Measurements from ENCODE around the gene RNASET2. TPM values are rescaled to one million over a fixed set of nuclear protein-coding genes. Genes with fewer than 3 reads are reported as not detected.

The RNASET2 gene
- total and polyA plus RNA-seq, 10 of the 15 experiments (the other 5 are each of a cell fraction or from before 2014, with no cell fraction given): 5.5 to 225 (median 50.2) TPM

DNA sequence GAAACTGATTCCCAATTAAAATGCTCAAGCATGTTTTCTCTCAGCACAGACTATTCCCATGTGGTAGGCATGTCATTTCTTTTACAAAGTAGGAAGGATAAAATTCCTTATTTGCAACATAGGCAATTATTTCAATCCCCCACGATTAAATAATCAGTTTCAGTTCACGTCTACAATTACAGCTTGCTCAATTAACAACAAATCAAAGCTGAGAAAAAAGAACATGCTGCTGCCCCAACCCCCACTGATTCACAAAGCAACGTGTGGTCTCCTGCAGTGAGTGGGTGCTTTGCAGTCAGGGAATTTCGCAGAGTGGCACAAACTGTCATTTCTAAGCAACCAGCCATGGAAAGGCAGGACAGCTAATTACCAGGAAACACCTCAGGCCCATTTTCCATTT, 17.0 kb downstream of the RNASET2 start:
- H3K4me3 ChIP-seq: no peak overlapping the region
- ChIA-PET RAD21 (ENCODE audit: unreplicated experiment) (no interaction called here), POLR2A (no interaction called here), SMC1A (ENCODE audit: uncharacterized antibody, unreplicated experiment) (interaction anchor here (0.7 to 1.0 kb wide), 2 partner anchors 11 to 14 kb away, joined by 3 read pairs; no protein-coding TSS in a partner anchor), CTCF (no interaction called here)
- DNase-seq (ENCODE audit: low read depth, low spot score): no peak
- no peaks in the 10 kb centered on the region for H3K79me2 ChIP-seq (ENCODE audit: control insufficient read depth, insufficient read depth, low read length)
- WGBS (ENCODE audit: insufficient coverage, insufficient replicate concordance, low lambda C conversion rate, missing lambda C conversion rate): 66% methylated on average over 4 of the region's 4 CpGs
- intact Hi-C loops (cut with micrococcal nuclease; ENCODE audit: unreplicated experiment) (no loop called here), in situ Hi-C loops (cut with MboI) (no loop called here)
- TF ChIP-seq, protein P1, sequence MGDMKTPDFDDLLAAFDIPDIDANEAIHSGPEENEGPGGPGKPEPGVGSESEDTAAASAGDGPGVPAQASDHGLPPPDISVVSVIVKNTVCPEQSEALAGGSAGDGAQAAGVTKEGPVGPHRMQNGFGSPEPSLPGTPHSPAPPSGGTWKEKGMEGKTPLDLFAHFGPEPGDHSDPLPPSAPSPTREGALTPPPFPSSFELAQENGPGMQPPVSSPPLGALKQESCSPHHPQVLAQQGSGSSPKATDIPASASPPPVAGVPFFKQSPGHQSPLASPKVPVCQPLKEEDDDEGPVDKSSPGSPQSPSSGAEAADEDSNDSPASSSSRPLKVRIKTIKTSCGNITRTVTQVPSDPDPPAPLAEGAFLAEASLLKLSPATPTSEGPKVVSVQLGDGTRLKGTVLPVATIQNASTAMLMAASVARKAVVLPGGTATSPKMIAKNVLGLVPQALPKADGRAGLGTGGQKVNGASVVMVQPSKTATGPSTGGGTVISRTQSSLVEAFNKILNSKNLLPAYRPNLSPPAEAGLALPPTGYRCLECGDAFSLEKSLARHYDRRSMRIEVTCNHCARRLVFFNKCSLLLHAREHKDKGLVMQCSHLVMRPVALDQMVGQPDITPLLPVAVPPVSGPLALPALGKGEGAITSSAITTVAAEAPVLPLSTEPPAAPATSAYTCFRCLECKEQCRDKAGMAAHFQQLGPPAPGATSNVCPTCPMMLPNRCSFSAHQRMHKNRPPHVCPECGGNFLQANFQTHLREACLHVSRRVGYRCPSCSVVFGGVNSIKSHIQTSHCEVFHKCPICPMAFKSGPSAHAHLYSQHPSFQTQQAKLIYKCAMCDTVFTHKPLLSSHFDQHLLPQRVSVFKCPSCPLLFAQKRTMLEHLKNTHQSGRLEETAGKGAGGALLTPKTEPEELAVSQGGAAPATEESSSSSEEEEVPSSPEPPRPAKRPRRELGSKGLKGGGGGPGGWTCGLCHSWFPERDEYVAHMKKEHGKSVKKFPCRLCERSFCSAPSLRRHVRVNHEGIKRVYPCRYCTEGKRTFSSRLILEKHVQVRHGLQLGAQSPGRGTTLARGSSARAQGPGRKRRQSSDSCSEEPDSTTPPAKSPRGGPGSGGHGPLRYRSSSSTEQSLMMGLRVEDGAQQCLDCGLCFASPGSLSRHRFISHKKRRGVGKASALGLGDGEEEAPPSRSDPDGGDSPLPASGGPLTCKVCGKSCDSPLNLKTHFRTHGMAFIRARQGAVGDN (IDR thresholded peaks at IDR 0.05): no peak
- TF ChIP-seq IKZF2 (IDR thresholded peaks at IDR 0.05) (no peak), RFX5 (IDR thresholded peaks at IDR 0.05; ENCODE audit: low read depth, low read length) (no peak), NR2C2 (IDR thresholded peaks at IDR 0.05; ENCODE audit: borderline replicate concordance, control insufficient read depth, insufficient read length, low read depth) (no peak), NR2F1 (conservative IDR thresholded peaks at IDR 0.05) (no peak), TBL1XR1 (IDR thresholded peaks at IDR 0.05; ENCODE audit: low read depth, low read length) (no peak), SMARCA5 (IDR thresholded peaks at IDR 0.05) (no peak)
- TF ChIP-seq, protein P2, sequence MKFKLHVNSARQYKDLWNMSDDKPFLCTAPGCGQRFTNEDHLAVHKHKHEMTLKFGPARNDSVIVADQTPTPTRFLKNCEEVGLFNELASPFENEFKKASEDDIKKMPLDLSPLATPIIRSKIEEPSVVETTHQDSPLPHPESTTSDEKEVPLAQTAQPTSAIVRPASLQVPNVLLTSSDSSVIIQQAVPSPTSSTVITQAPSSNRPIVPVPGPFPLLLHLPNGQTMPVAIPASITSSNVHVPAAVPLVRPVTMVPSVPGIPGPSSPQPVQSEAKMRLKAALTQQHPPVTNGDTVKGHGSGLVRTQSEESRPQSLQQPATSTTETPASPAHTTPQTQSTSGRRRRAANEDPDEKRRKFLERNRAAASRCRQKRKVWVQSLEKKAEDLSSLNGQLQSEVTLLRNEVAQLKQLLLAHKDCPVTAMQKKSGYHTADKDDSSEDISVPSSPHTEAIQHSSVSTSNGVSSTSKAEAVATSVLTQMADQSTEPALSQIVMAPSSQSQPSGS (IDR thresholded peaks at IDR 0.05; ENCODE audit: low read length): no peak
- TF ChIP-seq, protein P3, sequence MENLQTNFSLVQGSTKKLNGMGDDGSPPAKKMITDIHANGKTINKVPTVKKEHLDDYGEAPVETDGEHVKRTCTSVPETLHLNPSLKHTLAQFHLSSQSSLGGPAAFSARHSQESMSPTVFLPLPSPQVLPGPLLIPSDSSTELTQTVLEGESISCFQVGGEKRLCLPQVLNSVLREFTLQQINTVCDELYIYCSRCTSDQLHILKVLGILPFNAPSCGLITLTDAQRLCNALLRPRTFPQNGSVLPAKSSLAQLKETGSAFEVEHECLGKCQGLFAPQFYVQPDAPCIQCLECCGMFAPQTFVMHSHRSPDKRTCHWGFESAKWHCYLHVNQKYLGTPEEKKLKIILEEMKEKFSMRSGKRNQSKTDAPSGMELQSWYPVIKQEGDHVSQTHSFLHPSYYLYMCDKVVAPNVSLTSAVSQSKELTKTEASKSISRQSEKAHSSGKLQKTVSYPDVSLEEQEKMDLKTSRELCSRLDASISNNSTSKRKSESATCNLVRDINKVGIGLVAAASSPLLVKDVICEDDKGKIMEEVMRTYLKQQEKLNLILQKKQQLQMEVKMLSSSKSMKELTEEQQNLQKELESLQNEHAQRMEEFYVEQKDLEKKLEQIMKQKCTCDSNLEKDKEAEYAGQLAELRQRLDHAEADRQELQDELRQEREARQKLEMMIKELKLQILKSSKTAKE (IDR thresholded peaks at IDR 0.05; ENCODE audit: low read depth, poor library complexity, severe bottlenecking): no peak
- FAIRE-seq: no peak
- ATAC-seq: no peak
- no peaks in the 10 kb centered on the region for H3K4me1 ChIP-seq (ENCODE audit: control insufficient read depth, insufficient read depth, low read length)
- H3K9ac ChIP-seq (ENCODE audit: control insufficient read depth, insufficient read depth, low read length): no peak overlapping the region
- peaks cover 23 to 61% of the 10 kb centered on the region in 2 experiments for H3K36me3 ChIP-seq (ENCODE audit: control insufficient read depth in 2 of 2, insufficient read depth in 2 of 2, low read length in 1 of 2)
- H2AFZ ChIP-seq (ENCODE audit: control insufficient read depth, low read depth, low read length): no peak overlapping the region
- H3K27ac ChIP-seq (ENCODE audit: control insufficient read depth, insufficient read depth): no peak overlapping the region
- no peaks in the 10 kb centered on the region for H3K9me3 ChIP-seq (replicated peaks; ENCODE audit: control insufficient read depth, insufficient read depth, low read length)
- no peaks in the 10 kb centered on the region for H4K20me1 ChIP-seq (ENCODE audit: control insufficient read depth, insufficient read depth)
- BruUV-seq (replicated peaks): no TSS peak
- no peak overlapping the region for H3K4me2 ChIP-seq (ENCODE audit: control insufficient read depth, insufficient read depth)
- no peaks in the 10 kb centered on the region for H3K27me3 ChIP-seq (replicated peaks in 1 of 2; ENCODE audit: control insufficient read depth in 2 of 2, insufficient read depth in 2 of 2, low read length in 1 of 2)

Data from GM12878 (cell line).